NCI-H1105 treated with DMSO at 0.1 percent for 48 hours (cell line): Measurements from ENCODE around the gene HTRA2.

ENCODE experiments used
- DNase-seq: peaks from one replicate; lab custom pipeline; 2025; lab: John Stamatoyannopoulos, UW

Gene HTRA2

GRCh38 chr2:74562126-74562775, 32.5 kb downstream of the HTRA2 start:
- no peak for DNase-seq

GRCh38 chr2:74564222-74564621, 34.5 kb downstream of the HTRA2 start:
- no peak for DNase-seq

GRCh38 chr2:74566076-74566753, 36.5 kb downstream of the HTRA2 start:
- no peak for DNase-seq

GRCh38 chr2:74566754-74567085, 37.0 kb downstream of the HTRA2 start:
- no peak for DNase-seq

- DNase-seq = no peak
Observed at GRCh38 chr2:74567881-74568280, 38.1 kb downstream of the HTRA2 start.

GRCh38 chr2:74569686-74570085, 40.0 kb downstream of the HTRA2 start:
- no peak for DNase-seq

GRCh38 chr2:74571058-74571457, 41.3 kb downstream of the HTRA2 start:
- no peak for DNase-seq

- no peak for DNase-seq
Observed at GRCh38 chr2:74572178-74572925, 42.6 kb downstream of the HTRA2 start.

GRCh38 chr2:74573747-74574562, 44.2 kb downstream of the HTRA2 start:
- no peak for DNase-seq

GRCh38 chr2:74575320-74575719, 45.6 kb downstream of the HTRA2 start:
- DNase-seq = no peak

GRCh38 chr2:74576211-74576862, 46.6 kb downstream of the HTRA2 start:
- DNase-seq = no peak

- DNase-seq = no peak
Observed at GRCh38 chr2:74576863-74577229, 47.1 kb downstream of the HTRA2 start.

GRCh38 chr2:74577448-74577847, 47.7 kb downstream of the HTRA2 start:
- no peak for DNase-seq

GRCh38 chr2:74578408-74578807, 48.7 kb downstream of the HTRA2 start:
- no peak for DNase-seq

GRCh38 chr2:74581463-74581862, 51.7 kb downstream of the HTRA2 start:
- no peak for DNase-seq

GRCh38 chr2:74582184-74582583, 52.5 kb downstream of the HTRA2 start:
- no peak for DNase-seq
